ENCODE results near the gene IZUMO2.
"Not testable (repeated sequence)": the region's sequence is repeated elsewhere in the genome, so short reads cannot be mapped to it uniquely, and the experiment has no call there.

The IZUMO2 gene

DNA sequence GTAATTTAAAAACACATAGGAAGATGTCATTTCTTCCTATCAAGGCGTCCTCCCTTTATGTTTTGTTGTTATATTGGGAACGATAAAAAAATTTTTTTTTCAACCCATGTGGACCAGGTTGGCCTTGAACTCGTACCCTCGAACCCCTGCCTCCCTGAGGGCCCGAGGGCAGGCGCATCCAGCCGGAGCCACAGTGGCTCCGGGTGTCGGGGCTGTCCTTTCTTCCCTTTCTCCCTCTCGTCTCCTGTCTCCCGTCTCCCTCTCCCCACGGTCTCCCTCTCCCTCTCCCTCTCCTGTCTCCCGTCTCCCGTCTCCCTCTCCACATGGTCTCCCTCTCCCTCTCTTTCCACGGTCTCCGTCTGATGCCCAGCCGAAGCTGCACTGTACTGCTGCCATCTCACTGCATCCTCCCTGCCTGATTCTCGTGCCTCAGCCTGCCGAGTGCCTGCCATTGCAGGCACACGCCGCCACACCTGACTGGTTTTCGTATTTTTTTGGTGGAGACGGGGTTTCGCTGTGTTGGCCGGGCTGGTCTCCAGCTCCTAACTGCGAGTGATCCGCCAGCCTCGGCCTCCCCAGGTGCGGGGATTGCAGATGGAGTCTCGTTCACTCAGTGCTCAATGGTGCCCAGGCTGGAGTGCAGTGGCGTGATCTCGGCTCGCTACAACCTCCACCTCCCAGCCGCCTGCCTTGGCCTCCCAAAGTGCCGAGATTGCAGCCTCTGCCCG, 22.8 kb downstream of the IZUMO2 start:
- not testable (repeated sequence) for DNase-seq (ENCODE audit: insufficient read length, low spot score); FAIRE-seq

DNA sequence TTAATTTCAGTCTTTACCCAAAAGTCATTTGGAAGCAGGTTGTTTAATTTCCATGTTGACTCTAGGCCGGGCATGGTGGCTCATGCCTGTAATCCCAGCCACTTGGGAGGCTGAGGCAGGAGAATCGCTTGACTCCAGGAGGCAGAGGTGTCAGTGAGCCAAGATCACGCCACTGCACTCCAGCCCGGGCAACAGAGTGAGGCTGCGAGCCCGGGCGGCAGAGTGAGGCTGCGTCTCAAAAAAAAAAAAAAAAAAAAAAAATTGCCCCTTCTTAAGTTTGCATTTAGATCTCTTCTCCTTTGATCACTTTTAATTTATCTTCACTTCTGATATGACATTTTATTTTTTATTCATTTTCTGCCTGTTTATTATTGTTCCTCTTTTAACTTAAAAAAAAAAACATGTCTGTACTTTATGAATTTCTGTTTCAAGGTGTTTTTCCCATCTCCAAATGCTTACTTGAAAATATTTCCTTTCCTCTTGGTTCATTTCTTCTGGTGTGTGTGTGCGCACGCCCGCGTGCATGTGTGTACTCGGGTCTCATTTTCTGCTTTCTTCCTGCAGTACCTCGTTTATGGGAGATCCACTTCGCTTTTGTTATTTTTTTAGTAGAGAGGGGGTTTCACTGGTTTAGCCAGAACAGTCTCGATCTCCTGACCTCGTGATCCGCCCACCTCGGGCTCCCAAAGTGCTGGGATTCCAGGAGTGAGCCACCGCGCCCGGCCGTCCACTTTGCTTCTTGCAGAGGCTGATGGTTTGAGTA, 26.3 kb downstream of the IZUMO2 start:
- not testable (repeated sequence) for DNase-seq (ENCODE audit: insufficient read length, low spot score)

DNA sequence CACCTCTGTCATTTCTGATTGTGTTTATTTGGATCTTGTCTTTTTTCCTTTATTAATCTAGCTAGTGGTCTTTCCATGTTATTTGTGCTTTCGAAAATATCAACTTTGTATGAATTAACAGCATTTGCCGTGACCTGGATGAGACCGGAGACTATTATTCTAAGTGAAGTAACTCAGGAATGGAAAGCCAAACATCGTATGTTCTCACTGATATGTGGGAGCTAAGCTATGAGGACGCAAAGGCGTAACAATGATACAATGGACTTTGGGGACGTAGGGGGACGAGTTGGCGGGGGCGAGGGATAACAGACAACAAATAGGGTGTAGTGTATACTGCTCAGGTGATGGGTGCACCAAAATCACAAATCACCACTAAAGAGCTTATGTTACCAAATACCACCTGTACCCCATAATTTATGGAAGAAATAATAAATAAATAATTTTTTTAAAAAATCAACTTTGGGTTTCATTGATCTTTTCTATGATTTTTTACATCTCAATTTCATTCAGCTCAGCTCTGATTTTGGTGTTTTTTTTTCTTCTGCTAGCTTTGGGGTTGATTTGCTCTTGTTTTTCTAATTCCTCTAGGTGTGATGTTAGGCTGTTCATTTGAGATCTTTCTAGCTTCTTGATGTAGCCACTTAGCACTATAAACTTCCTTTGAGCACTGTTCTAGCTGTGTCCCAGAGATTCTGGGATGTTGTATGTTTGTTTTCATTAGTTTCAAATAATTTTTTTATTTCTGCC, 27.1 kb downstream of the IZUMO2 start:
- not testable (repeated sequence) for DNase-seq (ENCODE audit: insufficient read length, low spot score); FAIRE-seq

More for the DNA sequence above, 26.3 kb downstream of the IZUMO2 start:
- not testable (repeated sequence) for FAIRE-seq

DNA sequence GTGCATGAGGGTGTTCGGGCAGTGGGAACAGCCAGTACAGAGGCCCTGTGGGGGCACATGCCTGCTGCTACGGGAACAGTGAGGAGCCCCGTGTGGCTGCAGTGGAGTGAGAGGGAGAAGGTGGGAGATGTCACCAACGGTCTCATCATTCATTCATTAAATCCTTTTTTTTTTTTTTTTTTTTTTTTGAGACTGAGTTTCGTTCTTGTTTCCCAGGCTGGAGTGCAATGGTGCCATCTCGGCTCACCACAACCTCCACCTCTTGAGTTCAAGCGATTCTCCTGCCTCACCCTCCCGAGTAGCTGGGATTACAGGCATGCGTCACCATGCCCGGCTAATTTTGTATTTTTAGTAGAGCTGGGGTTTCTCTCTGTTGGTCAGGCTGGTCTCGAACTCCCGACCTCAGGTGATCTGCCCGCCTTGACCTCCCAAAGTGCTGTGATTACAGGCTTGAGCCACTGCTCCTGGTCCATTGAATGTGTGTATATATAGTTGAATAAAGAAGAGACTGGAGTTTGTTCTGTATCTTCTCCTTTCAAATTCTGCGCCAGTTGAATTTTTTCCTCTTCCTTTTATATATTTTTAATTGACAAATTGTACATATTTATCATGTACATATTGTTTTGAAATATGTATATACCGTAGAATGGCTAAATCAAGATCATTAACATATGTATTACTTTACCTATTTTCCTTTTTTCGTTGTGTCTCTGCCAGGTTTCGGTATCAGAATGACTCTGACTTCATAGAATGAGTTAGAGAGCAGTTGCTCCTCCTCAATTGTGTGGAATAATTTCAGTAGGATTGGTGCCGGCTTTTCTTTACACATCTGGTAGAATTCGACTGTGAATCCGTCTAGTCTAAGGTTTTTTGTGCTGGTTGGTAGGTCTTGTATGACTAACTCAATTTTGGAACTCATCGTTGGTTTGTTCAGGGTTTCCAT, 28.0 kb downstream of the IZUMO2 start:
- FAIRE-seq; DNase-seq (ENCODE audit: insufficient read length, low spot score): not testable (repeated sequence)

DNA sequence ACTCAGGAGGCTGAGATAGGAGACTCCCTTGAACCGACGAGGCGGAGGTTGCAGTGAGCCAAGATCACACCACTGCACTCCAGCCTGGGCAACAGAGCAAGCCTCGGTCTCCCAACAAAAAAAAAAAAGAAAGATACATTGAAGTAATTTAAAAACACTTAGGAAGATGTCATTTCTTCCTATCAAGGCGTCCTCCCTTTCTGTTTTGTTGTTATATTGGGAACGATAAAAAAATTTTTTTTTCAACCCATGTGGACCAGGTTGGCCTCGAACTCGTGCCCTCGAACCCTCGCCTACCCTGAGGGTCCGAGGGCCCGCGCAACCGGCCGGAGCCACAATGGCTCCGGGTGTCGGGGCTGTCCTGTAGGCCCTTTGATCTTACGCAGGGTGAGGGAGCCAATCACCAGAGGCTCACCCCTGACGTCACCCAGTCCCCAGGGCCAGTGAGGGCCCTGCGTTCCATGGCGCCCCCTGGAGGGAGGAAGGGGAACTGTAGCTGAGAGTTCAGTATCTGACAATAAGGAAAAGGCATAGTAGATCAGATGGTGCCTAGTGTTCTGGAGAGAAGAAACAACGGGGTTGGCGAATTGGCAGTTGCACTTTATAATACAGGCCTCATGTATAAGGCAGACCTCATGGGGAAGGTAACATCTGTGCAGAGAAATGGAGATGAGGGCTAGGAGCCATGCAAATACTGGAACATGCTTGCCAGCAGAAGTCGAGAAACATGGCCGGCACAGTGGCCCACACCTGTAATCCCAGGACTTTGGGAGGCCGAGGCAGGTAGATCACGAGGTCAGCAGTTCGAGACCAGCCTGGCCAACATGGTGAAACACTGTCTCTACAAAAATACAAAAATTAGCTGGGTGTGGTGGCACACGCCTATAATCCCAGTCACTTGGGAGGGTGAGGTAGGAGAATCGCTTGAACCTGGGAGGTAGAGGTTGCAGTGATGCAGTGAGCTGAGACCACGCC, 29.3 kb downstream of the IZUMO2 start:
- FAIRE-seq; DNase-seq (ENCODE audit: insufficient read length, low spot score): not testable (repeated sequence)

DNA sequence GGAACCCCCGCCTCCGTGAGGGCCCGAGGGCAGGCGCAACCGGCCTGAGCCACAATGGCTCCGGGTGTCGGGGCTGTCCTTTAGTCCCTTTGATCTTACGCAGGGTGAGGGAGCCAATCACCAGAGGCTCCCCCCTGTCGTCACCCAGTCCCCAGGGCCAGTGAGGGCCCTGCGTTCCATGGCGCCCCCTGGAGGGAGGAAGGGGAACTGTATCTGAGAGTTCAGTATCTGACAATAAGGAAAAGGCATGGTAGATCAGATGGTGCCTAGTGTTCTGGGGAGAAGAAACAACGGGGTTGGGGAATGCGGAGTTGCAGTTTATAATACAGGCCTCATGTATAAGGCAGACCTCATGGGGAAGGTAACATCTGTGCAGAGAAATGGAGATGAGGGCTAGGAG, 59.1 kb downstream of the IZUMO2 start:
- DNase-seq (ENCODE audit: insufficient read length, low spot score); FAIRE-seq: not testable (repeated sequence)

DNA sequence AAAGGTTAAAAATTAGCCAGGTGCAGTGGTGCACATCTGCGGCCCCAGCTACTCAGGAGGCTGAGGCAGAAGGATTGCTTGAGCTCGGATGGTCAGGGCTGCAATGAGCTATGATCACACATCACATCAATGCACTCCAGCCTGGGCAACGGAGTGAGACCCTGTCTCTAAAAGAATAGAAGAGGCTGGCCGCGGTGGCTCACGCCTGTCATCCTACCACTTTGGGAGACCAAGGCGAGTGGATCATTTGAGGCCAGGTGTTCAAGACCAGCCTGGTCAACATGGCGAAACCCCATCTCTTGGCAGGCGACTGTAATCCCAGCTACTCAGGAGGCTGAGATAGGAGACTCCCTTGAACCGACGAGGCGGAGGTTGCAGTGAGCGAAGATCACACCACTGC, 59.7 kb downstream of the IZUMO2 start:
- not testable (repeated sequence) for DNase-seq (ENCODE audit: insufficient read length, low spot score); FAIRE-seq

Data from HTR-8/SVneo (cell line).